HG03139 (cell line): Measurements from ENCODE around the gene AAMP.
"Not testable (repeated sequence)": the region's sequence is repeated elsewhere in the genome, so short reads cannot be mapped to it uniquely, and the experiment has no call there.

Source experiments
- ATAC-seq: cut with Tn5 transposase; IDR thresholded peaks from one replicate; pipeline ENCODE4 v1.9.1; 2021; ENCODE audit not compliant: unreplicated experiment

The AAMP gene

GRCh38 chr2:218275371-218276072 is 5.6 kb upstream of the AAMP start:
- ATAC-seq = no peak

- ATAC-seq = no peak
Measured at GRCh38 chr2:218274586-218274985, 4.6 kb upstream of the AAMP start.

- no peak for ATAC-seq
Measured at GRCh38 chr2:218273908-218274249, 3.9 kb upstream of the AAMP start.

- not testable (repeated sequence) for ATAC-seq
Measured at GRCh38 chr2:218273214-218273907, 3.4 kb upstream of the AAMP start.

GRCh38 chr2:218272531-218273212 is 2.7 kb upstream of the AAMP start:
- no peak for ATAC-seq

- no peak for ATAC-seq
Measured at GRCh38 chr2:218271865-218272530, 2.1 kb upstream of the AAMP start.

- ATAC-seq = no peak
Measured at GRCh38 chr2:218271487-218271797, 1.5 kb upstream of the AAMP start.

- ATAC-seq = no peak
Measured at GRCh38 chr2:218270721-218271486, 967 bp upstream of the AAMP start.

- no peak for ATAC-seq
Measured at GRCh38 chr2:218267259-218267658, 2.7 kb downstream of the AAMP start.

- no peak for ATAC-seq
Measured at GRCh38 chr2:218266316-218266979, 3.5 kb downstream of the AAMP start.

GRCh38 chr2:218265626-218266025 is 4.3 kb downstream of the AAMP start:
- ATAC-seq = no peak

- ATAC-seq = no peak
Measured at GRCh38 chr2:218264773-218265561, 5.0 kb downstream of the AAMP start.

- no peak for ATAC-seq
Measured at GRCh38 chr2:218263817-218264641, 5.9 kb downstream of the AAMP start.

- ATAC-seq = no peak
Measured at GRCh38 chr2:218262631-218263586, 7.0 kb downstream of the AAMP start.

- ATAC-seq = no peak
Measured at GRCh38 chr2:218262237-218262600, 7.7 kb downstream of the AAMP start.

- ATAC-seq = no peak
Measured at GRCh38 chr2:218261423-218262236, 8.3 kb downstream of the AAMP start.
